ENCODE results near the gene FSTL4. TPM values are rescaled to one million over a fixed set of nuclear protein-coding genes. Genes with fewer than 3 reads are reported as not detected.

FSTL4 gene
- total and polyA plus RNA-seq, 12 donors = 0.48 to 5.2 (median 2.3) TPM

DNA sequence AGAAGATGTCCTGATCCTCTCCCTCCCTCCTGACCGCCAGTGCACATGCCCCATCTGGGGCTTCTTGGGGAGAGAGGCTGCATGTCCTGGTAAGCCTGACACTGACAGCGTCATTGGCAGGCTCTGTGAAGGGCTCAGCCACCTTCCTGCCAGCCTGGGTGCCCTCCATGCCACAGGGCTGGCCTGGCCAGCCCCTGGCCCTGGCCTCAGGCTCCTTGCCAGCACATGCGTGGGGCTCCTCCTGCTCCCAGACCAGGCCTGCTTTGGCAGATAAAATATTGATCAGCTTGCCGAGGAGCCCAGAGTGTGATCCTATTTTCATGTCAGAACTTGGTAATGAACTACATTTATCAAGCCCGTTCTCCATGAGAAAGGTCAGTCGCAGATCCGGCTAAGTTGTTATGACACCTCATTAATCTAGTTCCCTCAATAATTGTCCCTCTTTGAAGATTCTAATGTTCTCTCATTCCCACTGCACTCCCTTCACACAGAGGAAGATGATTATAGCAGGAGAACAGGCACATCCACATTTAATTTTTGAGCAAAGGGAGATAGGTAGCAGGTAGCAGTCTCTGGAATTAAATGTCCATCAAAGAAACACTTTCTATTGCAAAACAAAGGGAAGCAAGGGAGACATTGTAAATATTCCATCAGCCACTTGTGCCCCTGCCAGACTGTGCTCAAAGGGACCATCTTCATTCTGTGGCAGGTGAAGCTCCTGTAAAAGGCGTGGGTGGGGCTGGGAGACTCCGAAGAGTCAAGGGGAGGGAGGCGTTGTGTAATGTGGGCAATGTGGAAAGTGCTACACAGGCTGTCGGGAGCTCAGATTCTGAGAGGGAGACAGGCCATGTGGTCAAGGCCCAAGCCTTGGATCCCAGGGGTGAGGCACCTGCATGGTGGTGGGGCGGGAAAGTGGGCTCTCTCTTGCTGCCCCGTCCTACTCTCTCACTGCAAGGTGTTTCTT is 288.6 kb downstream of the FSTL4 start:
- Histone ChIP-seq H3K9me3 (replicated peaks in 1 of 3) (no peaks in the 10 kb centered on the region), H3K27me3 (no peaks in the 10 kb centered on the region), H3K36me3 (replicated peaks in 1 of 2) (no peaks in the 10 kb centered on the region), H3K4me3 (no peak overlapping the region), H3K27ac (no peak overlapping the region), H3K4me1 (replicated peaks in 1 of 2) (no peaks in the 10 kb centered on the region)
- 71 to 80% (median 75%) methylated on average over 9 to 13 of the region's 13 CpGs for WGBS, 4 donors
- intact Hi-C loops (cut with DNase I) = no loop called here
- DNase-seq = no peak
- TF ChIP-seq, protein P1, sequence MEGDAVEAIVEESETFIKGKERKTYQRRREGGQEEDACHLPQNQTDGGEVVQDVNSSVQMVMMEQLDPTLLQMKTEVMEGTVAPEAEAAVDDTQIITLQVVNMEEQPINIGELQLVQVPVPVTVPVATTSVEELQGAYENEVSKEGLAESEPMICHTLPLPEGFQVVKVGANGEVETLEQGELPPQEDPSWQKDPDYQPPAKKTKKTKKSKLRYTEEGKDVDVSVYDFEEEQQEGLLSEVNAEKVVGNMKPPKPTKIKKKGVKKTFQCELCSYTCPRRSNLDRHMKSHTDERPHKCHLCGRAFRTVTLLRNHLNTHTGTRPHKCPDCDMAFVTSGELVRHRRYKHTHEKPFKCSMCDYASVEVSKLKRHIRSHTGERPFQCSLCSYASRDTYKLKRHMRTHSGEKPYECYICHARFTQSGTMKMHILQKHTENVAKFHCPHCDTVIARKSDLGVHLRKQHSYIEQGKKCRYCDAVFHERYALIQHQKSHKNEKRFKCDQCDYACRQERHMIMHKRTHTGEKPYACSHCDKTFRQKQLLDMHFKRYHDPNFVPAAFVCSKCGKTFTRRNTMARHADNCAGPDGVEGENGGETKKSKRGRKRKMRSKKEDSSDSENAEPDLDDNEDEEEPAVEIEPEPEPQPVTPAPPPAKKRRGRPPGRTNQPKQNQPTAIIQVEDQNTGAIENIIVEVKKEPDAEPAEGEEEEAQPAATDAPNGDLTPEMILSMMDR (IDR thresholded peaks at IDR 0.05) = no peak
- TF ChIP-seq POLR2A (IDR thresholded peaks at IDR 0.05) = no peak

DNA sequence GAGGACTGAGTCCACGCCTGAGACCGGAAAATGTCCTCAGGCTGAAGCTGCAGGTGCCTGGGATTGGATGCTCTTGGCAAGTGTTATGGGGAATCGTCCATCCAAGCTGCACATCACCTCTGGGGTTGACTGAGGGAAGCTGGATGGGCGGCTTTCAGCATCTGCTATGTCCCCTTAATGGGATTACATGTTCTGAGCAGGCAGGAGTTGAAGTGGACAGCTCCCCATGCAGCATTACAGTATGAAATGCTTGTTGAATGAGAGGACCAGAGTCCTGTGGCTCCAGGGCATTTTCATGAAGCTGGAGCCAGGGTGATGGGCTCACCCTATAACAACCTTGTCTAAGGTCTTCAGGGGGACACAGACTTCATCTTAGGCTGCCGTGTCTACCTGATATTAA is 289.6 kb downstream of the FSTL4 start:
- no peak for DNase-seq
- H3K9me3 ChIP-seq (replicated peaks in 1 of 3) = no peaks in the 10 kb centered on the region
- no peaks in the 10 kb centered on the region for H3K27me3 ChIP-seq
- H3K4me1 ChIP-seq (replicated peaks in 1 of 2) = no peaks in the 10 kb centered on the region
- intact Hi-C loops (cut with DNase I) = no loop called here
- H3K4me3 ChIP-seq = no peak overlapping the region
- TF ChIP-seq, protein P1 (IDR thresholded peaks at IDR 0.05) = no peak
- no peak for TF ChIP-seq POLR2A (IDR thresholded peaks at IDR 0.05)
- no peaks in the 10 kb centered on the region for H3K36me3 ChIP-seq (replicated peaks in 1 of 2)
- WGBS, 4 donors = 83 to 88% (median 87%) methylated on average over 4 to 5 of the region's 5 CpGs
- no peak overlapping the region for H3K27ac ChIP-seq

DNA sequence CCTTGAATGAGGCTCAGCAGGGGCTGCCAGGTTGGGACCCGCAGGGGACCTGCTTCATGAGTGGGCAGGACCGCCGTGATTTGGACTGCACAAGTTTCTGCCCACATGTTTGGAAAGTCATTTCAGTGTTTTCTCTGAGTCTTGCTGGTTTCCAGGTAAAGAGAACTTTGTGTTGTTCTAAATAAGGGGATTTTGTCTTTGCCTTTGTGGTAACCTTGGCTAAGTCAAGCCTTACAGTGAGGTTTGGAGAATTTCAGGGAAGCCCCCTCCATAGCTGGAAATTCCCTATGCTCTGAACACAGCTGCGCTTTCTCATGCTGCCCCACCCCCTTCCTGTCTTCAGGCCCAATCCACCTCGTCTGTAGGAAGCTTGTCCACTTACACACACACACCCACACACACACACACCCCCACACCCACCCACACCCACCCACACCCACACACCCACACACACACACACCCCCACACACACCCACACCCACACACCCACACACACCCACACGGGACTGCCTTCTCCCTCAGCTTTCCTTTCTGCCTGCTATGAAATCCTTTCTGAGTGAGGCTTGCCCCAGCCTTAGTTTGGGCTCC is 290.4 kb downstream of the FSTL4 start:
- H3K36me3 ChIP-seq (replicated peaks in 1 of 2) = no peaks in the 10 kb centered on the region
- no peaks in the 10 kb centered on the region for H3K27me3 ChIP-seq
- intact Hi-C loops (cut with DNase I) = no loop called here

DNA sequence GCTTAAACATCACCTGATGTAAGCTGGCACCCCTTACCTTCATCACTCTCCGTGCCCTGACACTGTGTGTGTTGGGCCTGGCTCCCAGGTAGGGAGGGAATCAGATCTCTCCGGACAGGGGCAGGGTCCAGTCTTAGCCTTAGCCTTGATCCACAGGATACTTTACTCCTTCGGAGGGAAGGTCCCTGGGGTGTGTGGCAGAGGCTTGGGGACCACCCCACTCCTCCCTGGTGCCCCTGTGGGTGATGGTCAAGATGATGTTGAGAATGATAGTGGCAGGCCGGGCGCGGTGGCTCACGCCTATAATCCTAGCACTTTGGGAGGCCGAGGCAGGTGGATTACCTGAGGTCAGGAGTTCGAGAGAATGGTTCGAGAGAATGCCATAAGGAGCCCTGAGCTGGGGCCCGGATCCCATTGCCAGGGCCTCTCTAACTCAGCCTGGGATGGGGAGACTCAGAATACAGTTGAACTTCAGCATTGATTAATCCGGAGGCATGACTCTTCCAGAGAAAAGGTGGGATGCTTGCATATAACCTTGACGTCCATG is 291.0 kb downstream of the FSTL4 start:
- intact Hi-C loops (cut with DNase I) = no loop called here
- WGBS, 4 donors = 89 to 94% (median 92%) methylated on average over 13 of the region's 13 CpGs
- H3K4me1 ChIP-seq (replicated peaks in 1 of 2) = no peaks in the 10 kb centered on the region
- DNase-seq = no peak
- no peak overlapping the region for H3K27ac ChIP-seq
- TF ChIP-seq, protein P1 (IDR thresholded peaks at IDR 0.05) = no peak
- no peak for TF ChIP-seq POLR2A (IDR thresholded peaks at IDR 0.05)
- H3K9me3 ChIP-seq (replicated peaks in 1 of 3) = no peaks in the 10 kb centered on the region
- H3K4me3 ChIP-seq = no peak overlapping the region
- H3K27me3 ChIP-seq = no peaks in the 10 kb centered on the region
- no peaks in the 10 kb centered on the region for H3K36me3 ChIP-seq (replicated peaks in 1 of 2)

More for the DNA sequence above, 290.4 kb downstream of the FSTL4 start:
- no peaks in the 10 kb centered on the region for H3K9me3 ChIP-seq (replicated peaks in 1 of 3)
- no peak overlapping the region for H3K27ac ChIP-seq
- no peaks in the 10 kb centered on the region for H3K4me1 ChIP-seq (replicated peaks in 1 of 2)
- 52 to 81% (median 74%) methylated on average over 5 to 6 of the region's 6 CpGs for WGBS, 4 donors
- no peak overlapping the region for H3K4me3 ChIP-seq
- no peak for TF ChIP-seq POLR2A (IDR thresholded peaks at IDR 0.05)
- TF ChIP-seq, protein P1 (IDR thresholded peaks at IDR 0.05) = no peak
- no peak for DNase-seq
